ENCODE data around the gene WIPF2. TPM values are rescaled to one million over a fixed set of nuclear protein-coding genes. Genes with fewer than 3 reads are reported as not detected.

Gene WIPF2
- total RNA-seq, 4 donors from 2014 or later, result 9.8 to 13.8 (median 11.2) TPM

DNA sequence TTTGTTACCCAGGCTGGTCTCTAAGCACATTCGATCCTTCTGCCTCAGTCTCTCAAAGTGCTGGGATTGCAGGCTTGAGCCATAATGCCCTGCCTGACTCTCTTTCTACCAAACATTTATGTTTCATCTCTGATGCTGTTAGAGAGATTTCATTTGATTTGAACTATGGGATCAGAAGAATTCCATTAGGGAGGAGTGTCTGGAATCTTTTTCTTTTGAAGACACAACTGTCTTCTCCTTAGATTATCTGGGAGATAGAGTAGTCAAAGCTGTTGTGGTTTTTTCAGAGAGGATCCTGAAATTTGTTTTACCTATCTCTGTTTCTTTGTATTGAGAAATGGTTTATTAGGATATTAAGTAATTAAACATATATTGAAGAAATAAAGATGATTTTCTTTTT, 29.4 kb downstream of the WIPF2 start:
- H3K36me3 ChIP-seq, result peaks cover 0 to 10% (median 0%) of the 10 kb centered on the region in 3 donors
- WGBS, 2 donors, result 83 to 100% methylated on average over 1 of the region's 1 CpG
- DNase-seq, result no peak
- intact Hi-C loops (cut with DNase I), result no loop called here
- TF ChIP-seq, protein P1, sequence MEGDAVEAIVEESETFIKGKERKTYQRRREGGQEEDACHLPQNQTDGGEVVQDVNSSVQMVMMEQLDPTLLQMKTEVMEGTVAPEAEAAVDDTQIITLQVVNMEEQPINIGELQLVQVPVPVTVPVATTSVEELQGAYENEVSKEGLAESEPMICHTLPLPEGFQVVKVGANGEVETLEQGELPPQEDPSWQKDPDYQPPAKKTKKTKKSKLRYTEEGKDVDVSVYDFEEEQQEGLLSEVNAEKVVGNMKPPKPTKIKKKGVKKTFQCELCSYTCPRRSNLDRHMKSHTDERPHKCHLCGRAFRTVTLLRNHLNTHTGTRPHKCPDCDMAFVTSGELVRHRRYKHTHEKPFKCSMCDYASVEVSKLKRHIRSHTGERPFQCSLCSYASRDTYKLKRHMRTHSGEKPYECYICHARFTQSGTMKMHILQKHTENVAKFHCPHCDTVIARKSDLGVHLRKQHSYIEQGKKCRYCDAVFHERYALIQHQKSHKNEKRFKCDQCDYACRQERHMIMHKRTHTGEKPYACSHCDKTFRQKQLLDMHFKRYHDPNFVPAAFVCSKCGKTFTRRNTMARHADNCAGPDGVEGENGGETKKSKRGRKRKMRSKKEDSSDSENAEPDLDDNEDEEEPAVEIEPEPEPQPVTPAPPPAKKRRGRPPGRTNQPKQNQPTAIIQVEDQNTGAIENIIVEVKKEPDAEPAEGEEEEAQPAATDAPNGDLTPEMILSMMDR (IDR thresholded peaks at IDR 0.05), result no peak
- no peak for TF ChIP-seq POLR2A (IDR thresholded peaks at IDR 0.05)
- no peak overlapping the region for H3K4me3 ChIP-seq
- H3K4me1 ChIP-seq, result peaks cover 9 to 37% (median 14%) of the 10 kb centered on the region in 3 donors
- H3K27me3 ChIP-seq, result no peaks in the 10 kb centered on the region
- no peak overlapping the region for H3K27ac ChIP-seq
- no peaks in the 10 kb centered on the region for H3K9me3 ChIP-seq

DNA sequence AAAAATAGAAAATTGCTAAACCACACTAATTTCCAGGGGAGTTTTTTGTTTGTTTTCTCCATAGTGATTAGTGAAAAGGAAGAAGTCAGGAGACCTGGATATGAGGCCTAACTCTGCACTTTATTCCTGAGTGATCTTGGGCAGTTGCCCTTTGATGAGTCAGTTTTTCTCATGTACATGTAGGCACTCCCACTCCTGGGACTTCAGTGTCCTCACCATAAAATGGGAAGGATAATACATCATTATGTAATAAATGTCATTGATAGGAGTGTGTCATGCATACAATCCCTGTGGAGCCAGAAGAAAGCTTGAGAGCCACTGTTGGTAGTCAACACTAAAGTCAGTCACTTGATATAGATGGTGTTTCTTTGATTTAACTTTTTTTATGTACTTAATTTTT, 32.5 kb downstream of the WIPF2 start:
- H3K27ac ChIP-seq, result peak overlapping the region in 2 of 4 donors; percentile 23 to 62
- no peak overlapping the region for H3K4me3 ChIP-seq
- TF ChIP-seq POLR2A (IDR thresholded peaks at IDR 0.05), result no peak
- TF ChIP-seq, protein P1 (IDR thresholded peaks at IDR 0.05), result no peak
- H3K9me3 ChIP-seq, result no peaks in the 10 kb centered on the region
- no peak for DNase-seq
- intact Hi-C loops (cut with DNase I), result no loop called here
- H3K36me3 ChIP-seq, result peaks cover 1 to 9% (median 7%) of the 10 kb centered on the region in 3 donors
- H3K27me3 ChIP-seq, result no peaks in the 10 kb centered on the region
- H3K4me1 ChIP-seq, result peaks cover 5 to 23% (median 14%) of the 10 kb centered on the region in 3 donors

DNA sequence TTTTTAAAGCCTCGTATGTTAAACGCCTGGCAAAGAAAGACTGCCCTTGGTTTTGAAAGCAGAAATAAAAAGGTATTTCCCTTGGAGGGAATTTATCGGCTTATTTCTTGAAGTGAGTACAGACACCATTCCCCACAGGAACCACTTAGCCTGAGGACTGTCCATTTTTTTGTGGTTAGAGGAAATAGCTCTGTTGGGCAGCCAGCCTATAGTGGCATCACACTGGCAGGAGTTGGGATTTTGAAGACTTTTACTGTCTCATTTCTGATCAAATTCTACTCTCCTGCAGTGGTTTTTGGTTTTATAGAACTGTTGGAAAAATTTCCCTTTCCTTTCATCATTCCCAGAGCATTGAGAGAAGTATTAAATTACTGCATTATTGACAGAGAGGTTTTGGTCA, 34.5 kb downstream of the WIPF2 start:
- H3K4me3 ChIP-seq, result no peak overlapping the region
- no peak overlapping the region for H3K27ac ChIP-seq
- TF ChIP-seq, protein P1 (IDR thresholded peaks at IDR 0.05), result no peak
- TF ChIP-seq POLR2A (IDR thresholded peaks at IDR 0.05), result no peak
- H3K27me3 ChIP-seq, result no peaks in the 10 kb centered on the region
- H3K36me3 ChIP-seq, result peaks cover 10 to 25% (median 17%) of the 10 kb centered on the region in 3 donors
- WGBS, 2 donors, result 88 to 91% methylated on average over 3 of the region's 3 CpGs
- no peaks in the 10 kb centered on the region for H3K9me3 ChIP-seq
- intact Hi-C loops (cut with DNase I), result no loop called here
- H3K4me1 ChIP-seq, result peaks cover 5 to 16% (median 14%) of the 10 kb centered on the region in 3 donors
- no peak for DNase-seq

DNA sequence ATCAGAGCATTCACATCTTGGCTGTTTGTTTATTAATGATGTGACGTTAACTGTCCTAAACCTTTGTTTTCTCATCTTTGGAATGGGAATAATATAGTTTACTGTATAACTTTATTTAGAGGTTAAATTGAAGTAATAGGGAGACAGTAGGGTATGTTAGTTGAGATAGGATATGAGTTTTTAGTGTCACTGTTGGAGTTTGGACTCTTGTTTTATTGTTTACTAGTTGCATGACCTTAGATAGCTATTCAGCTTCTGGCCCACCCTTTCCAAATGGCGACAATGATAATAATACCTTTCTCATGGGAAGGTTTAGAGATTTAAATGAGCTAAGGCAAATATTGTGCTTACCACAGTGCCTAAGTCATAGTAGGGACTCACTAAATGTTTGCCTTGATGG, 40.4 kb downstream of the WIPF2 start:
- no peak overlapping the region for H3K4me3 ChIP-seq
- no peak for DNase-seq
- H3K36me3 ChIP-seq, result peaks cover 18 to 85% (median 49%) of the 10 kb centered on the region in 3 donors
- H3K4me1 ChIP-seq, result no peaks in the 10 kb centered on the region
- H3K27ac ChIP-seq, result no peak overlapping the region
- no peak for TF ChIP-seq POLR2A (IDR thresholded peaks at IDR 0.05)
- TF ChIP-seq, protein P1 (IDR thresholded peaks at IDR 0.05), result no peak
- 92 to 93% methylated on average over 2 of the region's 2 CpGs for WGBS, 2 donors
- intact Hi-C loops (cut with DNase I), result no loop called here
- H3K9me3 ChIP-seq, result no peaks in the 10 kb centered on the region
- no peaks in the 10 kb centered on the region for H3K27me3 ChIP-seq

DNA sequence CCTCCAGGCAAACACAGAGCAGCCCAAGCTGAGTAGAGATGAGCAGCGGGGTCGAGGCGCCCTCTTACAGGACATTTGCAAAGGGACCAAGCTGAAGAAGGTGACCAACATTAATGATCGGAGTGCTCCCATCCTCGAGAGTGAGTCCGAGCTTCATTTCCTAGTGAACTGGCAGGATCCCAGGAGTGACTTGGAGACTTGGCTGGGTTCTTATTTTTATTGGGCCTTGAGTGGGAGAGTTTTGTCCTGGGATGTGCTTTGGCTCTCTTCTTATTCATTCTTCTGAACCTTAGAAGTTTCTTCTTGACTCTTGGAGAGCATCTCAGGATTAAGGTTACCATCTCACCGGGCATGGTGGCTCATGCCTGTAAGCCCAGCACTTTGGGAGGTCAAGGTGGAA, 41.4 kb downstream of the WIPF2 start:
- H3K9me3 ChIP-seq, result no peaks in the 10 kb centered on the region
- peaks cover 24 to 95% (median 60%) of the 10 kb centered on the region in 3 donors for H3K36me3 ChIP-seq
- no peak overlapping the region for H3K4me3 ChIP-seq
- intact Hi-C loops (cut with DNase I), result no loop called here
- no peak for DNase-seq
- WGBS, 2 donors, result 81 to 93% methylated on average over 6 to 7 of the region's 7 CpGs
- H3K27me3 ChIP-seq, result no peaks in the 10 kb centered on the region
- TF ChIP-seq, protein P1 (IDR thresholded peaks at IDR 0.05), result no peak
- TF ChIP-seq POLR2A (IDR thresholded peaks at IDR 0.05), result no peak
- H3K27ac ChIP-seq, result no peak overlapping the region
- H3K4me1 ChIP-seq, result no peaks in the 10 kb centered on the region

Data from esophagus squamous epithelium (tissue), 5 donors.